Measurements from ENCODE around the gene EDN1.

DNA sequence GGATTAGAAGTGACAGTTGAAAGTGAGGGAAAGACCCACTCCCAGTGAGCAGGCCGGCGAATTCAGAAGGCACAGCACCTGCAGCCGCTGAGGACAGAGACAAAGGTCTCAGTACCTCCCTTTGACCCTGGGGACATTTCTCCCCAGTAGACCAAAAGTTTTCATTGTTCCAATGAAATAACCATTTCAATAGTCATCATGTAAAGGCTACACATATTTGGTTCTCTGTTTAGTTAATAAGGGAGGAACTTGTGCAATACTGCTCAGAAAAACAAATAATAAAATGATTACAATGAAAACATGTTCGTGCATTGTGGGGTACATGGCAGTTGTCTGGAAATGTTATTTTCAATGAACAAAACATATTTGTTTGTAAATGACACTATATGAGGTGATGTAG is 52.5 kb downstream of the EDN1 start:
- TF ChIP-seq, protein P1, sequence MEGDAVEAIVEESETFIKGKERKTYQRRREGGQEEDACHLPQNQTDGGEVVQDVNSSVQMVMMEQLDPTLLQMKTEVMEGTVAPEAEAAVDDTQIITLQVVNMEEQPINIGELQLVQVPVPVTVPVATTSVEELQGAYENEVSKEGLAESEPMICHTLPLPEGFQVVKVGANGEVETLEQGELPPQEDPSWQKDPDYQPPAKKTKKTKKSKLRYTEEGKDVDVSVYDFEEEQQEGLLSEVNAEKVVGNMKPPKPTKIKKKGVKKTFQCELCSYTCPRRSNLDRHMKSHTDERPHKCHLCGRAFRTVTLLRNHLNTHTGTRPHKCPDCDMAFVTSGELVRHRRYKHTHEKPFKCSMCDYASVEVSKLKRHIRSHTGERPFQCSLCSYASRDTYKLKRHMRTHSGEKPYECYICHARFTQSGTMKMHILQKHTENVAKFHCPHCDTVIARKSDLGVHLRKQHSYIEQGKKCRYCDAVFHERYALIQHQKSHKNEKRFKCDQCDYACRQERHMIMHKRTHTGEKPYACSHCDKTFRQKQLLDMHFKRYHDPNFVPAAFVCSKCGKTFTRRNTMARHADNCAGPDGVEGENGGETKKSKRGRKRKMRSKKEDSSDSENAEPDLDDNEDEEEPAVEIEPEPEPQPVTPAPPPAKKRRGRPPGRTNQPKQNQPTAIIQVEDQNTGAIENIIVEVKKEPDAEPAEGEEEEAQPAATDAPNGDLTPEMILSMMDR (IDR thresholded peaks at IDR 0.05) = no peak
- TF ChIP-seq POLR2A (IDR thresholded peaks at IDR 0.05) = no peak
